ENCODE results near the gene PSMB5.
"Not testable (repeated sequence)": the region's sequence is repeated elsewhere in the genome, so short reads cannot be mapped to it uniquely, and the experiment has no call there.

Gene PSMB5

DNA sequence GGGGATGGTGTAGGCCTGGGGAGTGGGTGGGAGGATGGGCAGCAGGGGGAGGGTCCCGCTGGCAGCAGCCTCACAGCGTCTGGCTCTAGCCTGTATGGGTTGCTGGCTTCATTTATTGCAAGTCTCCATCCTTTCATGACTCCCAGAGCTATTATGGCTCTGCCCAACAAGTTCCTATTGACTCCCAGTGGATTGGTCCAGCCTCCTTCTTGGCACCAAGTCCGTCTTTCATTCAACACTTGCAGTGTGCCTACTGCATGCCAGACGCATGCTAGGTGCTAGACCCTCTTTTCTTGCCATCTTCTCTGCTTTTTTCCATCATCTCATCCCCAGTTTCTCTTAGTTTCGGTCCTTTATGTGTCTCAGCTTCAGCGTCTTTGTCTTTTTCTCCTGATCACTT lies 8.4 kb upstream of the PSMB5 start:
- no peak for DNase-seq

DNA sequence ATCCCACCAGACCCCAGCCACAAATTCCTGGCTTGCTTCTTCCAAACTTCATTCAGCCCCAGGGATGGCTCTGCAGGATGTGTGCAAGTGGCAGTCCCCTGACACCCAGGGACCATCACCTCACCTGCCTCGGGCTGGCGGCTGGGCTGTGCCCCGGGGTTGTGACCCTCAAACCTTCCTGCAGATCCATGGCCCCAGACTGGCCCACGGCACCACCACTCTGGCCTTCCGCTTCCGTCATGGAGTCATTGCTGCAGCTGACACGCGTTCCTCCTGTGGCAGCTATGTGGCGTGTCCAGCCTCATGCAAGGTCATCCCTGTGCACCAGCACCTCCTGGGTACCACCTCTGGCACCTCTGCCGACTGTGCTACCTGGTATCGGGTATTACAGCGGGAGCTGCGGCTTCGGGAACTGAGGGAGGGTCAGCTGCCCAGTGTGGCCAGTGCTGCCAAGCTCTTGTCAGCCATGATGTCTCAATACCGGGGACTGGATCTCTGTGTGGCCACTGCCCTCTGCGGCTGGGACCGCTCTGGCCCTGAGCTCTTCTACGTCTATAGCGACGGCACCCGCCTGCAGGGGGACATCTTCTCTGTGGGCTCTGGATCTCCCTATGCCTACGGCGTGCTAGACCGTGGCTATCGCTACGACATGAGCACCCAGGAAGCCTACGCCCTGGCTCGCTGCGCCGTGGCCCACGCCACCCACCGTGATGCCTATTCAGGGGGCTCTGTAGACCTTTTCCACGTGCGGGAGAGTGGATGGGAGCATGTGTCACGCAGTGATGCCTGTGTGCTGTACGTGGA lies 7.7 kb upstream of the PSMB5 start, which contains the start of gene PSMB11:
TSS of gene PSMB11 (plus strand) at position 51 of the 804 bp plus-strand sequence. CDS start at position 65, 14 bp downstream.
- DNase-seq, result no peak

DNA sequence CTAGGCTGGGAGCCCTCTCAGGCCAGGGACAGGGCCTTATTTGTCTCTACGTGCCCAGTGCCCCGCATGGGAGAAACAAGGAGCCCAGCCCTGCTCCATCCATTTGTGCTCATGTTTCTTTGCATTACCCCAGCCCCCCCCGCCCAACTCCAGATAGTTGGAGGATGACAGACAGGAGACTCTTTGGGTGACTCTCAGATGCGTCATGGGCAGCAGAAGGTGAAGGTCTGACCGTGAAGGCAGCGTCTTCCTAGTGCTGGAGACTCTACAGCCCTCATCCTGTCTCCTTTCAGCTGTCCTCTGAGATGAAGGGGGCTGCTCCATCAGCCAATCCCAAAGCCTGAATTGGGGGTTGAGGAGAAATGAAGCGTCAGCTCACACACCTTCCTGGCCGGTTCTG lies 7.0 kb upstream of the PSMB5 start:
- no peak for DNase-seq

DNA sequence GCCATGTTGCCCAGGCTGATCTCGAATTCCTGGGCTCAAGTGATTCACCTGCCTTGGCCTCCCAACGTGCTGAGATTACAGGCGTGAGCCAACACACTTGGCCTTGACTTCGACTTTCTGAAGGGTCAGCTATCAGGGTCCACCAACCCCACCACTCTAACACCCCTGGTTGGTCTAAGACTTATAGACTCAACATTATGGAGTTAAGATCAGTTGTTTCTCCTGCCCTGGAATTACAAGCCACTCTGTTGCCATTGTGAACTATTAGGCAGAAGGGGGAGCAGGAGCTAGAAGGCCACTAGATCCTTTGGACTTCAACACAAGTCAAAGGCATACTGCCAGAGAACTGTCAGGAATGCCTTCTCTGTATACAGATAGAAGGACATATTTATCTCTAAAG lies 5.4 kb upstream of the PSMB5 start:
- no peak for DNase-seq

GRCh38 chr14:23035303-23036144 lies 824 bp upstream of the PSMB5 start:
- no peak for DNase-seq

DNA sequence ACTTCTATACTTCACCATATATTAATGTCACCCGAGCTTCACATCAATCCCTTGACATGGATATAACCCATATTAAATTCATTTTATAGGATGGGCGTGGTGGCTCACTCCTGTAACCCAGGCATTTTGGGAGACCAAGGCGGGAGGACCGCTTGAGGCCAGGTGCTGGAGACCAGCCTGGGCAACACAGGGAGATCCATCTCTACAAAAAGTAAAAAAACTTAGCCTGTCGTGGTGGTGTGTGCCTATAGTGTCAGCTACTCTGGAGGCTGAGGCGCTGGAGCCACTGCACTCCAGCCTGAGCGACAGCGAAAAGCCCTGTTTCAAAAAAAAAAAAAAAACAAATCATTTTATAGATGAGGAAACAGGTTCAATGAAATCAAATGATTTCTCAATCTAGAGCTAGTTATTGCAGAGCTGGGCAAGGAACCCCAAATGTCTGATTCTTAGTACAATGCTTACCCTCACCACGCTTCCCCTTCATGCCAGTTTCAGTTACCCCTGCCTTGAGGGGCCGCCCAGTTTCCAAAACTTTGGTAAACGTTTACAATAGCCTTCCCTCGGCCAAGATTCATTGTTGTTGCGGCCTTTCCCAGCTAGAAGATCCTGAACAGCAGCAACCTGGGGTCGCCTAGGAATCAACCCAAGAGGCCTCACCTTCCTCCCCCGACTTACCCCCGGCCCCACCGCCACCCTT lies 751 bp downstream of the PSMB5 start:
- no peak for DNase-seq

DNA sequence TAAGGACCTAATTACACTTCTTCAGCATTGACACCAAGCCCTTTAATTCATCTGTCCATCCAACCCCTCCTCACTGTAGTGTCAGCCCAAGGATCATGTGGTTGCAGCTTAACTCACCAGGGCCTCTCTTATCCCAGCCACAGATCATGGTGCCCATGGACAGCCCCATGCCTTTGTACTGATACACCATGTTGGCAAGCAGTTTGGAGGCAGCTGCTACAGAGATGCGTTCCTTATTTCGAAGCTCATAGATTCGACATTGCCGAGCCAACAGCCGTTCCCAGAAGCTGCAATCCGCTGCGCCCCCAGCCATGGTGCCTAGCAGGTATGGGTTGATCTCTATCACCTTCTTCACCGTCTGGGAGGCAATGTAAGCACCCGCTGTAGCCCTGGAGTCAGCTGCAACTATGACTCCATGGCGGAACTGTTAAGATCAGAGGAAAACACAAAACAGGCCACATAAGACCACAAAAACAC lies 1.4 kb downstream of the PSMB5 start:
- no peak for DNase-seq

GRCh38 chr14:23030936-23031335 lies 3.8 kb downstream of the PSMB5 start:
- DNase-seq, result no peak

- no peak for DNase-seq
Observed at GRCh38 chr14:23028799-23029198, 5.9 kb downstream of the PSMB5 start.

DNA sequence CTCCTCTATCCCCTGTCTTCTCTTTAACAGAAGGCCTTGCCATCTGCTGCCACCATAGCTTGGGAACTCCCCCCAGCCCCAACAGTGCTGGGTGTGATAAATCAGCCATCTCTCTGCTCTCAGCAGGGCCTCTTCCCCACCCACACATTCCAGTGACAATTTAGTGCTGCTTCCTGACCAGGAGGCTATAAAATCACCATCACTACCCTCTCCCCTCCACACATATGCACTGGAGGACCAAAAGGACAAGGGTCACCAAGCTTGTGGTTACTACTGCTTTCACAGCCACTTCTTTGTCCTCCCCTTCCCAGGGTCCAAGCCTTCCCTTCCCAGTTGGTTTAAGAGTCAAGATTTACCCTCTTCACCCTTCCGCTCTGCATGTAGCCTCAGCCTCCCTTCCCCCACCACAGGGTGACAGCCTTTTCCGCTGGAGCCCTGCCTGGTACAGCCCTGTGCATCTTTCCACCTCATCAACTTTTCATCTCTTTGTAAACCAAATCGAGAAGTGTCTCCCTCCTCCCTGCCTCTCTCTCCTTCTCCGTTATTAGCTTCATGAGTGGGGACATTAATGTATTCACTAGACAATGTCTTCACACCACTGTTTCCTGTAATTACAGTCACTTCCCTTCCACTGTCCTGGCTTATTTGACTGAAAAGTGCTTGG lies 9.4 kb downstream of the PSMB5 start:
- no peak for DNase-seq

GRCh38 chr14:23024612-23025075 lies 10.1 kb downstream of the PSMB5 start:
- DNase-seq, result no peak

DNA sequence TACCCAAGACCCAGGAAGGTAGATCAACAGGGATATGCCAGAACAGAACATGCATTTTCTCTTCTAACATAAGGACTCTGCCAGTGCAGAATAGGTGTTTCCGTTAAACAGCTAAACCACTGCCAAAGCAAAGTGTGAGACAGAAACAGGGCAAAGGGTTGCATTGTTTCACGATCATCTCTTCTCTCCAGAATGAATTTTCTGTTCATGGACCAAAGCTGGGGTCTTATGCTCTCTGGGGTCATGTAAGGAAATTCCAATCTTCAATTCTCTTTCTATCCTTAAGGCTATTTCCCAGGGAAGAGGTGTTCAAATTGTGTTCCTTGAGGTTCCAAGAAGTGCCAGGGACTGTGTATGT lies 10.9 kb downstream of the PSMB5 start:
- DNase-seq, result no peak

DNA sequence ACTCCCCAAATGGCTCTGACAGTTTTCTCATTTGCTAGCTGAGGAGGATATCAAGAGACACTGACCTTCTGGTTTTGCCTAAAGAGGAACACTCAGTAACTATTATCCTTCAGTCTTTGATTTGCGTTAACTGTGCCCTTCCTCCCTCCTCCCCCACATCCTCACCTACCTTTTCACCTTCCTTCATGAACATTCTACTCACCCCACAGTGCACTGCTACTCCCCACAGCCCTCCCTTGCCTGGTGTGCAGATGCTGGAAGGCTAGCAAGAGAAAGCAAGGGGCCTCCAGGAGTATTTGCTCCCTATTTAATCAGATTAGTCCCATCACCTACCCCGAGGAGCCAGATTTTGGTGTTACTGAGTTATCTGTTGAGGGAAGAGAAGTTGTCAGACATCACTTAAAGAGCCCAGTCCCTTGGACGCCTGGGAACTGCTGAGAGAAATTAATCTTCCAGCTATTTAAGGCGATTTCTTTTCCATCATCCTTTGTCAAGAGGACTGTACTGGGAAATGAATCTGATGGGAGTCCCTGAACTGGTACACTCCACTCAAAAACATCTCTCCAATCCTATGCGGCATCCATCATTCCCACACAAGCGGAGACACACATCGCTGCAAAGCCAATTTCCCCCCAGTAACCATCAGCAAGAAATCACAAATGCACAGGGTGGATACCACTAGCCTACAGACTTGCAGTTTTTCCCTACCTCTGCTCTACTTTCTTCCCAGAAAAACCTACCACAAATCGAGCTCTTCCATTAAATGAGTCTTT lies 11.5 kb downstream of the PSMB5 start:
- no peak for DNase-seq

DNA sequence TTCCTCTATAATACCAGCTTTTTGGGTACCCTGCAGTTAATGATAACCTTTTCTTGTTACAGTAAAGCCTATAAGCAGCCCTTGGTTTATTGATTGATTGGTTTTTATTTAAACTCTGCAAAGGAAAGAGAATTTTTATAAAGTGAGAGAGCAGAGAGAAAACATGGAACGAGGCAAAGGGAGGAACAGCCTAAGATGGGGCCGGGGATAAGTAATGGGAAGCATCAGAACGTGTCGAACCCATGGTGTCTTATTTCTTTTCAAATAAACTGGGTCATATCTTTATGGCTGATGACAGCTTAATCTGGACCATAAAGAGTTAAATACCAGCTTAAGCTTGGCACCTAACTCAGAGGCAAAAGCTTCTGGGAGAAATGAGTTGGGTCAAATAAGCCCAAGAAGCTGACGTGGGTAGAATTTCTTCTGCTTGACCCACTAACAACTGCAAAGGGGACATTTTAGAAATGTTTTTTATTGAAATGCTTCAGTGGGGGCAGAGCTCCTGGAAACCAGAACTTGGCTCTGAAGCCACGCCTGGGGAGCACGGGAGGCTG lies 12.7 kb downstream of the PSMB5 start:
- no peak for DNase-seq

GRCh38 chr14:23021434-23021833 lies 13.3 kb downstream of the PSMB5 start:
- no peak for DNase-seq

DNA sequence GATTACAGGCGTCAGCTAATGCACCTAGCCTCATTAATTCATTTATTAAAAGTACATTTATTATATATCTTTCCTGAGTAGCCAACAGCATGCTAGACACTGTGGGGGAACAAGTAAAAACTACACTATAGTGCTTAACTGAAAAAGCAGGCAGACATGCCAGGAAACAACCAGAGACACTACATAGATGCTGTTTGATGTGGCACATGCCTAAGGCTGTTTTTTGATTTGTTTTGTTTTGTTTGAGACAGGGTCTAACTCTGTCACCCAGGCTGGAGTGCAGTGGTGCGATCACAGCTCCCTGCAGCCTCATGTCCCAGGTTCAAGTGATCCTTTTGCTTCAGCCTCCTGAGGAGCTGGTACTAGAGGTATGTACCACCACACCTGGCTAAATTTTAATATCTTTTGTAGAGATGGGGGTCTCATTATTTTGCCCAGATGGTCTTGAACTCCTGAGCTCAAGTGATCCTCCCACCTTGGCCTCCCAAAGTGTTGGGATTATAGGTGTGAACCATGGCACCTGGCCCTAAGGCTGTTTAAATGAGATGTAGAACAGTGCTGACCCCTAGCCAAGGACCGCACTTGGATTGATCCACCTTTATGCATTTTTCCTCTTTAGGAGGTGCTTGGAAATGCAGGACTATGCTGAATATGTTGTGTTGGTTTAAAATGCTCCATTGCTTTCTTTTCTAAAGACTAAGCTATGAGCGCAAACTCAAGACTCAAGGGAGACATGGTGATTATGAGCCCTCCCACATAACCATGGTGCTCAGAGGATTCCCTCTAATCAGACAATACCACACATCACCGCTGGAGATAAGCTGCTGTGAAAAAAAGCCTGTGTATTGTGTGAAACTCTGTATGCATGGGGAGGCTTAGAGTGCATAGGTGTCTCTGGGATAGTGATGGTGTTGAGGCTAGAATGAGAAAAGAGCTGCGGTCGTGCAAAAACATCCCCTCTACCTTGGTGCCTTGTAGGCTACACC lies 14.3 kb downstream of the PSMB5 start:
- DNase-seq, result no peak

GRCh38 chr14:23018107-23018506 lies 16.6 kb downstream of the PSMB5 start:
- DNase-seq, result no peak

GRCh38 chr14:23017091-23017490 lies 17.6 kb downstream of the PSMB5 start:
- DNase-seq, result no peak

DNA sequence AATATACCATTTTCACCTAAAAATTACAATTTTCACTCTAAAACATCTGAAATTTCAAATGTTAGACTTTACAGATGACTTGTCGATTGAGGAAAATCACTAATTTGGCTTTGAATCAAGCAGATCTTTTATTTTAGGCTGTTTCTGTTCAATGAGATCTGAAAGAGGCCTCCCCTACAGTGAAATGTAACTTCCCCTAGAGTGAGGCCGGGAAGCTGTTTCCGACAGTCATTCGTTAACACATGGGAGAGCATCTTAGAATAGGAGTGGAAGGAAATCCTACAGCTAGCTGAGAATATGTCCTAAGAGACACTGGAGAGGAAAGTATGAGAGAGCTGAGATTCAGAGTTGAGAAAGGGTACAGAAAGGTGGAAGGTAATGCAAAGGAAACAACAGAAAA lies 19.1 kb downstream of the PSMB5 start:
- no peak for DNase-seq

DNA sequence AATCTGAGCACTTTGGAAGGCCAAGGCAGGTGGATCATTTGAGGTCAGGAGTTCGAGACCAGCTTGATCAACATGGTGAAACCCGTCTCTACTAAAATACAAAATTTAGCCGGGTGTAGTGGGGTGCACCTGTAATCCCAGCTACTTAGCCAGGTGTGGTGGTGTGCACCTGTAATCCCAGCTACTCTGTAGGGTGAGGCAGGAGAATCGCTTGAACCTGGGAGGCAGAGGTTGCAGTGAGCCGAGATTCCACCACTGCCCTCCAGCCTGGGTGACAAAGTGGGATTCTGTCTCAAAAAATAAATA lies 21.0 kb downstream of the PSMB5 start:
- DNase-seq, result not testable (repeated sequence)
